Hematopoietic multipotent progenitor cell treated with erythropoietin and hydrocortisone succinate and interleukin-3 and kit ligand, for 17 days (in vitro differentiated cells): Measurements from ENCODE around the gene CKAP2L.

Experiments used
- DNase-seq: peaks from one replicate; pipeline ENCODE4 v3.0.0-alpha.2; 2015; ENCODE audit warnings: low spot score

Gene CKAP2L, protein sequence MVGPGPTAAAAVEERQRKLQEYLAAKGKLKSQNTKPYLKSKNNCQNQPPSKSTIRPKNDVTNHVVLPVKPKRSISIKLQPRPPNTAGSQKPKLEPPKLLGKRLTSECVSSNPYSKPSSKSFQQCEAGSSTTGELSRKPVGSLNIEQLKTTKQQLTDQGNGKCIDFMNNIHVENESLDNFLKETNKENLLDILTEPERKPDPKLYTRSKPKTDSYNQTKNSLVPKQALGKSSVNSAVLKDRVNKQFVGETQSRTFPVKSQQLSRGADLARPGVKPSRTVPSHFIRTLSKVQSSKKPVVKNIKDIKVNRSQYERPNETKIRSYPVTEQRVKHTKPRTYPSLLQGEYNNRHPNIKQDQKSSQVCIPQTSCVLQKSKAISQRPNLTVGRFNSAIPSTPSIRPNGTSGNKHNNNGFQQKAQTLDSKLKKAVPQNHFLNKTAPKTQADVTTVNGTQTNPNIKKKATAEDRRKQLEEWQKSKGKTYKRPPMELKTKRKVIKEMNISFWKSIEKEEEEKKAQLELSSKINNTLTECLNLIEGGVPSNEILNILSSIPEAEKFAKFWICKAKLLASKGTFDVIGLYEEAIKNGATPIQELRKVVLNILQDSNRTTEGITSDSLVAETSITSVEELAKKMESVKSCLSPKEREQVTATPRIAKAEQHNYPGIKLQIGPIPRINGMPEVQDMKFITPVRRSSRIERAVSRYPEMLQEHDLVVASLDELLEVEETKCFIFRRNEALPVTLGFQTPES

DNA sequence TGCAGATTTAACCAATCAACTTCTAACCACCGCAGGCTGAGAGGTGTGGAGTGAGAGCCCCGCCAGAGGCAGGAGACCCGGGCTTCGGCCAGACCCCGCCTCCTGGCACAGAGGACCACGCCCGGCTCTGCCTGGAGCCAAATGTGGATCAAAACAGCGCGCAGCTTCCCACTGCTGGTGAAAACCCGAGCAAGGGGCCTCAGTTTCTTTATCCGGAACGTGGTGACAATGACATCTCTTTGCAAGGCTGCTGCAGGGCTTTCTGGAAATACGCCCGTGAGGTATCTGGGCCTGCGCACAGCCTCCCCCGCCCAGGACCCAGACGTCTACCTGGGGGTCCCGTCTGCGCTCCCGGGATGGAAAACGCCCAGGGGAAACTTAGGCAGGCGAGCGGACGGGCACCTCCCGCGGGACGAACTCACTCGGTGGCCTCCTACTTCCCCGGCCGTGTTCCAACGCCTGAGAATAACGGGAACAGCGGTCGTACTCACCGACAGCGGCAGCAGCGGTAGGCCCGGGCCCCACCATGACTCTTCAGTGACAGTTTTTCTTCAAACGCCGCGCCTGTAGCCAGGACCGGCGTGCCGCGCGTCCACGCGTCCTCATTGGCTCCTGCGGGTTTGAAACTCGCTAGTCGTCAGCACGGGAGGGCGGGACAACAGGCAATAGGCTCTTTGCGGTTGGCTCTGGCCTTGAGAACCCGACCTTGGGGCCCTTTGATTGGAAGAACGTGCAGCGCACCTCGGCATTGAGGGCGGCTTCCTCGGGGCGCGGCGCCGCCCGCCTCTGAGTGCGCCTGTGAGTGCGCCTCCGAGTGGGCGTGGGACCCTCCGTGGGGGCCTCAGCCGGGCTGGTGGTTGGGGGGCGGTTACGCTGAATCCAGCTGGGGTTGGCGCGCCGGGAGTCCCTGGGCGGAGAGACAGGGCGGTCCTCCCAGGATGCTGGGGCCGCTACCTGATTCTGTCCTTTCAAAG, at the start of gene CKAP2L:
Gene CKAP2L (minus strand): TSS at position 539 of the 974 bp plus-strand sequence. CDS start 11 bp downstream, at position 528.
- DNase-seq: peak; percentile 96

DNA sequence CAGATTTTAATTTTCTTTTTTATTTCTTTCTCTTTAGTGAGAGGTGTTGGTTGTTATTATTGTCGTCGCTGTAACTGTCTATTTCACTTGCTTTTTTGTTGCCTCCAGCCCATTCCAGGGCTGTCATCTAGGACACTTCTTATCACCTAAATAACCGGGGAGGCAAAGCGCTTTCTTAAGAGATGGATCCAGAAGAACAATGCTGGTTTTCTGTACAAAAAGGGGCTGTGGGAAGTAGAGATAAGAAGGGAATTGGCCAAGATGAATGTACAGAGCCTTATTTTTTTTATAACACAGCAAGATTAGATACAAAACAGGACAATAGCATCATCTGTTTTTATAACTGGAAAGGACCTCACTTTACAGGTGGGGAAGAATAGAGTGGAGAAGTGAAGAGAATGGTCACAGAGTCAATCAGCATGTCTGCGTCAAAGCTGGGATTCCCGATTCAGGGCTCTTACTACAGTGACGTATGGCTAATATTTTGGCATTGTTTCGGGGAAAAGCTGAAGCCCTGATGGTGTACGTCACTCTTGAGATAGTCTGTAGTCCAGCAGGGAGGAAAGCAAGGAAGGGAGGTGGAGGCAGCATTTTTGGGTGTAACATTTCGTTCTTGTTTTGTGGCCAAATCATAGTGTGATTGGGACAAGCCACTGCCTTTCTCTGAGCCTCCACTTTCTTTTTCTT, 49.0 kb upstream of the CKAP2L start:
- no peak for DNase-seq

DNA sequence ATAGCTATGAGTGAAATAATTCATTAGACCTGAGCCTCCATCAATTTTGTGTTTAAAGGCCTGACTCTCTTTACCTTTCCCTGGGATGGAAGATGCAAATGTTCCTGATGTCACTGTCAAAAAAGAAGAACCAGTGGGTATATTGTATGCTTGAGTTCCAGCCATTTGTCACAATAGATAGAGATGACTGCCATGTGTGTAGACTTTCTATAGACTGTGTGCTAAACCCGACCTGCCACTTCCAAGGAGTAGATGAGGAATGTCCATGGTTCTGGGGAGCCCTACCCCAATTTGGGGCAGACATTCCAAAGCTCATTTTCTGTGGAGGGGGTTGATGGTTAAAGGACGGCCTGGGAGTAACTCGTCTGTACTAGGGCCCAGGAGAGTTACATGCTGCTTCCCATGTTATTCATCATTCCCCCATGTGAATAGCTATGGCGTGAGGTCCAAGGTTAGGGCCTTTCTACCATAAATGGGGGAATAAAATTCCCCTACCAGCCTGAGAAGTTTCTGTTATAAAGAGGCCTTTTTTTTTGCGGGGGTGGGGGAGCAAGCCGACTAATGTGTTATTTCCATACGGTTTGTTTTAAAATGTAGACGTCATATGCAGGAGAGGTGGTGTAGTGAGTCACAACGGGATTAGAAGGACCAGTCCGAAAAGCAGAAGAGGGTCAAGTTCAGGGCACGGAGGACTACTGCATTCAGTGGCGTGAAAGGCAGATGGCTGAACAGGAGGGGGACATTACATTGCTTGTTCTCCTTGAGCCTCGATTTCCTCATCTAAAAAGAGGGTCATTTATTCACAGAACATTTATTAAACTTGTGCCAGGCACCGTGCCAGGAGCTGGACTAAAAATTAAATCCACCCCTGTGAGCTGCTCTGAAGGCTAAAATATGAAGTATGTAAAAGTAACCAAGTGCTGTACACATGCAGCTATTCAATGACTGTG, 48.2 kb upstream of the CKAP2L start:
- no peak for DNase-seq

DNA sequence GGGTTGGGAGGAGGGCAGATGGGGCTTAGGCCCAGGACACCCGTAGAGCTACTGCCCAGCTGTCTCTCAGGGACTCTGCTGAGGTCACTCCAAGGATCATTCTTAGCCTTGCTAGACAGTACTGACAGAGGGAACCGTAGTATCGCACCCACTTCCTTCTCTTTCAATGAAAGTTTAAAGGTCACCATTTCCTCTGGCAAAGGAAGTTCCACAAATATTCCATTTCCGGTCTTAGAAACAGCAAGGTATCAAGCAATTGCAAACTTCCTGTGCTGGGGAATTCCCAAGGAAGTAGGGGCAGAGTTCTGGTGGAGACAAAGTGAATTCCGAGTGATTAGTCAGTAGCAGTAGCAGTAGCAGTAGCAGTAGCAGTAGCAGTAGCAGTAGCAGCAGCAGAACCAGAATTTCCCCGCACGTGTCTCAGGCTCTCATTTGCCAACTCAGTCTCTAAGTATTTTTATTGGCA, 47.5 kb upstream of the CKAP2L start:
- no peak for DNase-seq

DNA sequence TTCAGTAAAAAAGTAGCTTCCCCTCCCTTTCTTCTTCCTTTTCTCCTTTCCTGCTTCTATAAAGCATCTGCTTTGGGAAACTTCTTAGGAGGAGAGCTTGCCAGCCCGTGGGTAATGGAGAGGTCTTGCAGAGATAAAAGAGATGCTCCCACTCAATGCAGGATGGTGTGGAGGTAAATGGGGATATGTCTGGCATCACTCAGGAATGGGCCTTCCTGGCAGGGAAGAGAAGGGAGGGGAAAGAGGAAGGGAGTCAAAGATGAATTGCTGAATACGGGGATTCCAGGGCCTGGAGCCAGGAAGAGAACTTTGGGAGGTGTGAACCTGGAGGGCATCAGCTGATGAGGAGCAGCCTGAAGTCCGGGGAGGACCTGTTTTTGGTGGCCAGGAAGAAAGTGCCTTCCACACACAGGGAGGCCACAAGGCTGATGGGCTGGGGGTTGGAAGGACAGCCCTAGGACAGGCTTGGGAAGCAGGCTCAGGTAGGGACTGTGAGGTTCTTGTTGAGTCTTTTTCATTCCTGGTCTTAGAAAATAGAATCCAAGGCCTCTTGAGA, 46.9 kb upstream of the CKAP2L start:
- no peak for DNase-seq

DNA sequence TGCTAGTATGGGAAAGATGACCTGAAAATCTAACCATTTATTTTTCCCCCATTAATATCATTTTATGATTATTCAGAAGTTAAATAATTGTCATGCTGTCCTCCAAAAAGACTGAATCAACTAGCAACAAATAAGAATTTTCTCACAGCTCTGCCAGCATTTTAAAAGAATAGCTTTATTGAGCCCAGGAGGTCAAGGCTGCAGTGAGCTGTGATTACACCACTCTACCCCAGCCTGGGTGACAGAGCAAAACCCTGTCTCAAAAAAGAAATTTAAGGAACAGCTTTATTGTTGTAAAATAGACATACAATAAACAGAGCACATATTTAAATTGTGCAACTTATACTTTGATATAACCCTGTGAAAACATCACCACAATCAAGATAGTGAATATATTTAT, 44.7 kb upstream of the CKAP2L start:
- DNase-seq: no peak

DNA sequence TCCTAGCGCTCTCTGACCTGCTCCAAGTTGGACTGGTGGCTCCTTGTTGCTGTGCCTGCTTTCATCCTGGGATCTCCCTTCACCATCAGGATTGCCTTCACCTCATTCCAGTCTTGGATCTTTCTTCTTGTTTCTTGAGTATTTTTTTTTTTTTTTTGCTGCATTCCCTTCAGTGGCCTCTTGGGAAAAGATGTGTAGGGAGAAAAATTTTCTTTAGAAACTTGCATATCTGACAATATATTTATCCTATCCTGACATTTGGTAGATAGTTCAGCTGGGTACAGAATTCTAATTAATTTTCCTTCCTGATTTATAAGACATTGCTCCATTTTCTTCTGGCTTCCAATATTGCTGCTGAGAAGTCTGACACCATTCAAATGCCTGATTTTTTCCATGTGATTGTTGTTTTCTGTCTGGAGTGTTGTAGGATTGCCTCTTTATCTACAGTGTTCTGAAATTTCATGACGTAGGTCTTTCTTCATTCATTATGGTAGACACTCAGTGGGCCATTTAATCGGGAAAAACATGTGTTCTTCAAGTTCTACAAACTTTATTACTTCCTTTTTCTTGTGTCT, 42.9 kb upstream of the CKAP2L start:
- DNase-seq: no peak

DNA sequence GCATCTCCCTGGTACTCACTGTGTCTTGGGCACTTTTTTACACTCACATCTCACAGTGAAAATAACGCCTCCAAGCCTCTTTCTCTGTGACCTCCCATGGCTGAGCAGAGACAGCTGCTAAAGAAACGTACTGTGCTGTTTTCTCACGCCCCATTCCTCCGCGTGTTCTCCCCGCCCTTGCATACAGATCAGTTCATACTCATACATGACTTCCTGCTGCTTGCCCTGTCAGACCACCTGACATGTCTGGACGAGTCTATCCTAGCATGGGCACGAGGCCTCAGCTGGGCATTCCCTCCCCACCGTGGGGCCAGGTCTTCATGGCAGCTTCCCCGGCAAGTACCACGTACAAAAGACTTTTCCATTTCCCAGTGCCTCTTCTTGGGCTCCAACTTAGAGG, 41.1 kb upstream of the CKAP2L start:
- DNase-seq: no peak

DNA sequence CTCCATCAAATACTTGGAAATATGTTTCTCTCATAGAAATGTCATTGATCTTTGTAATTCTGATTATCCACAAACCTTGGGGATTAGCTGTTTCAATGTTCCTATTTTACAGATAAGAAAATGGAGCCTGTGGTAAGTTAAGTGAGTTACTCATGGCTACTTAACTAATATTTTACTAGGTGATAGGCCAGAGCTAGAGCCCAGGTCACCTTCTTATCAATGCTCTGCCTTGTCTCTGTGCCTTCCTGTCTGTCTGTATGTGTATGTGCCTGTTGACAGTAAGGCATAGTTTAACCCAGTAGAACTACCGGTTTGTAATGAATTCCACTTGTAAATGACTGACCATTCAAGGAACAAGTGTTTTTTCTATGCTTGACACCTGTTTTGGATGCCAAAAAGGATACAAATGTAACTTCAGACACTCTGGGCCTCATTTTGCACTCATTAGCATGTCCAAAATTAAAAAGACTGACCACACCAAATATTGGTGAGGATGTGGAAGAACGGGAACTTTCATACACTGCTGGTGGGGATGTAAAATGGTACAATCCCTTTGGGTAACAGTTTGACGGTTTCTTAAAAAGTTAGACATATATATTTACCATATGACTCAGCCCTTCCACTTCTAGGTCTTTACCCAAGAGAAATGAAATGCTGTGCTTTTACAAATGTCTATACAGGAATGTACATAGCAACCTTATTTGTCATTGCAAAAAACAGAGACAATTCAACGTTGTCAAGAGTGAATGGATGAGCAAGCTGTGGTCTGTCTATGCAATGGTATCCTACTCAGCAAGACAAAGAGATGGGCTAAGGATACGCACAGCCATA, 39.5 kb upstream of the CKAP2L start:
- DNase-seq: no peak

DNA sequence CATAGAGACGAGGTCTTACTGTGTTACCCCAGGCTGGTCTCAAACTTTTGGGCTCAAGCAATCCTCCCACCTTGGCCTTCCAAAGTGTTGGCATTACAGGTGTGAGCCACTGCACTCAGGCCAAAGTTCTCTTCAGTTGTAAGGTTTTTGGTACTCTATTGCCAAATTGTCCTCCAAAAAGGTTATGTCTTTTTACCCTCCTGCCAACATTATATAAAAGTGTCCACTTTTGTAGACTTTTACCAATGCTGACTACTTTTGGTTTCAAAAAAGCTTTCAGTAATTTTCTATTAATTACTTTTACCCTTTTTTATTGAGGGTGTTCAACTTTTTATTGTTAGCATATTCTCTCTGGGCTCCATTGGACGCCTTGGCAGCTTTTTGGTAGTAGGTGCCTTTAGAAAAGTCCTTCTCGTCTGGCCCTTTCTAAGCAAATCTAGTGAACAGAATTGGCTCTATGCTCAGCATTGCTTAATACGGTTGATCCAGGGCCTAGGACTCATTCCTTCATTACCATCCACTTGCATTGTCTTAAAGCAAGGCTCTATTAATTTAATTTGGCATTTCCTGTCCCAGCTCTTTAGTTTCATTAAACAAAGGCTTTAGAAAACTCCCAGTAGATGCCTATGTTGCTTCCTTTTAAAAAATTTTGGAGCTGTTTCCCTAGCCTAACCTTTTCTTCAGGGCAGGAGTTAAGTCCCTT, 36.6 kb upstream of the CKAP2L start:
- DNase-seq: no peak

DNA sequence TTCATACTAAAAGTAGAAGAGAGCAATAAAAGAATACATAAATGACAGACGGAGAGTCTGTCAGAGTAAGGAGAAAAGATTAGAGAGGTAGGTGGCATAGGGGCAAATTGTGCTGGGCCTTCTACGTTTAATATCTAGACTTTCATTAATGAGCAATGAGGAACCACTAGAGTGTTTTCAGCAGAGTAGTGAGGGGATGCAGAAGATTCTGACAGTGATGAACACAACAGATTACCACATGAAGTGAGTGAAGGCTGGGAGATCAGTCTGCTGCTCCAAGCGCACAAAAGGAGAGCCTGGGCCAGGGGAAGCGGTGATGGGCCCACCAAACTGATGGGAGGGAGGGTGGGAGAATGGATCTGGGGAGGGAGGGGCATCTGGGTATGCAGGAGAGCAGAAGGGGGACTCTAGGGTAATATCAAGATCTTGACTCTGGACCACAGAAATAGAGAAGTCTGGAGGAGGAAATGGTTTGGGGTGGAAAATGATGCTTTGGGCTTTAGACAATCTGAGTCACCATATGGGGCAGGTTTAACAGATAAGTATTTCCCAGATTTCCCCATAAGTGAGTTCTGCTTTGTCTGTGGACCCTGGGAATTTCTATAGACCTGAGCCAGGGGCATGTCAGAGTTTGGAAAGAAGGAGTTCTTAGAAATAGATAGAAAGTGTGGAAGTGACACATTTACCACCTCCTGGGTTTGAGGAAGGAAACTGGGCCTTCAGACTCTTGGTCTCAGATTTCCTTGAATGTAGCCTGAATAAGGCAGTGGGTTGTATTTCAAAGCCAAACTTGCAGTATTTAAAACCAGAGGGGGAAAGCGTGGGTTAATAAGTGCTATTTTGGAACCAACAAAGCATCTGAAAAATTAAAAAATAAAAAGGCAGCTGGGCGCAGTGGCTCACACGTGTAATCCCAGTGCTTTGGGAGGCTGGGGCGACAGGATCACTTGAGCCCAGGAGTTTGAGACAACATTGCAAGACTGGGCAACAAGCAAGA, 34.9 kb upstream of the CKAP2L start:
- DNase-seq: no peak

DNA sequence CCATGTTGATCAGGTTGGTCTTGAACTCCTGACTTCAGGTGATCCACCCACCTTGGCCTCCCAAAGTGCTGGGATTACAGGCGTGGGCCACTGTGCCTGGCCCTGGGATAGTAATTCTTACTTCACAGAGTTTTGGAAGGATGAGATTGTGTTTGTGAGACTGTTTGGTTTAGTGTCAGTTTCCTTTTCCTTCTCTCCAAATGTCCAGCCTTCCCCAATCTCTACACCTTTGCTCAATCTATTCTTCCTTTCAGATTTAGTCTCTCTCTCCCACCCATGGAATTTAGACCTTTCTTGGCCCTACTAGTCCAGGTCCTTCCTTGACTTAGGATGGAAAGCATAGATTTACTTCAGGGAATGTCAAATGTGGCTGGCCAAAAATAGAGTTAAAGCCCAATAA, 32.1 kb upstream of the CKAP2L start:
- DNase-seq: no peak

DNA sequence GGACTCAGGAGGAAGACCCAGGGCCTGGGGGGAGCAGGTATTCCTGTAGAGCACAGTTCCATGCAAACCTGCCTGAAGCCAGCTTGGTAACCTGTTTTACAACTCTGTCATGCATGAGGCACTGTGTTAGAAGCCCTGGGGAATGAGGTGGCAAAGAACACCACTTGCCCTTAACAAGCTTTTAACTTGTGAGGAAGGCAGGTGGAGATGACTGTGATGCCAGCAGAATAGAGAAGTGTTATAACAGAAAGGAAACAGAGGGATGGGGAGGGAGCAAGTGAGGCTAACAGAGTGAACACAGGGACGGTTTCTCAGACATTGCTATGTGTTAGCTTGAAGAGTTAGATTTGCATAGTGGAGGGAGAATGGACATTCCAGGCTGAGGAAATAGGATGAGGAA, 31.4 kb upstream of the CKAP2L start:
- no peak for DNase-seq

DNA sequence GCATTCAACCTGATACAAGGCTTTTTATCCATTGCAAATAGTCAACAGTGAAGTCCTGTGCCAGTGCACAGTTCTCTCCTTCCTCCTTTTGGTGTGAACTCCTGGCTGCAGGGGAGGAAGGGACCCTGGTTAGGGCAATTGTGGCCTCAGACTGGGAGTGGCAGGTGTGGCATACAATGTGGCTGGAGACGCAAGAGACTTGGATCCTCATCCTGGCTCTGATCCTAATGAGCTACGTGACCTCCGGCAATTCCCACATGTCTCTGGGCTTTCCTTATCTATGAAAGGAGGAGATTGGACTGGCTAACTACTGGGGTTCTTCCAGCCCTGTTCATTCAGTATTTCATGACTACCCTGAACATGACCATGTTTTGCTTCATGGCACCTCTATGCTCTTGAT, 30.4 kb upstream of the CKAP2L start:
- no peak for DNase-seq

DNA sequence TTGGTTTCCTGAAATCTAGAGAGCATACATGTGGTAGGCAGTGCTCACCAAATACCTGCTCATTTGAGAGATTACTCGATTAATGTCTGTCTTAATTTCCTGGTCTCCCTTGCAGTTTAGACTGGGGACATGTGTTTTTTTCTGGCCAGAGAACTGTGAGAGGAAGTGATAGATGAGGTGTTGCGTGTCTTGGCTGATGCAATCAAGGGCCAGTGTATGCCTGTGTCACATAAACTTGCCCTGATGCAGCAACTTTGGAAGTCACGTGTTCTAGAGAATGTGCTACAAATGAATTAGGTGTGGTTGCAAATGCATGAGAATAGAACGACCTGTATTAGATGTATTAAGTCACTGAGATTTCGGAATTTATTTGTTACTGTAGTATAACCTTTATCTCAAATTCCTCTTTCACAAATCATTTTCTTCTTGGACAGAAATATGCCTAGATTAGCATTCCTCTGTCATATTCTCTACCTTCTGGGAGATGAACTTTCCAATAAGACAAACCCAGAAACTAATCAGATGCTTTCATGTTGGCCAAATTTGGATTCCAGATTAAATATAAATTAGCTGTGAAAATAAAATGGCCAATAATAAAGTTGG, 29.8 kb upstream of the CKAP2L start:
- peak; percentile 20 for DNase-seq

DNA sequence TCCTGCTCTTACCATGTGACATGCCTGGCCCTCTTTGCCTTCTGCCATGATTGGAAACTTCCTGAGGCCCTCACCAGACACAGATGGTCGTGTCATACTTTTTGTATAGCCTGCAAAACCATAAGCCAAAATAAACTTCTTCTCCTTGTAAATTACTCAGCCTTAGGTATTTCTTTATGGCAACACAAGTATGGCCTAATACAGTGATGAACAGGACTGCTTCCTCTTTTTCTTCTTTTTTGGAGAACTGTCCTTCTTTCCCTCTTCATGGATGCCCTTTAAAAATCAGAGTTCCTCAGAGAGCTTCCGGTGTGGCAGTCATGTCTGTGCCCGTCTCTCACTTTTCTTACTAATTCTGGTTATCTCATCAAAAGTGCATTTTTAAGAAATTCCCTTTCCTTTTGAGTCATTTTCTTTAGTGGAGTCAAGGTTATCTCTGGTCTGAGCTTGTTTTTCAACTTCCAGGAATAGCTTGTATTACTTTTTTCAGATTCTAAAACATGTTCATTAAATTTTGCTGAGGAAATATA, 29.1 kb upstream of the CKAP2L start:
- DNase-seq: no peak
